Uterus (tissue), 2 donors: ENCODE measurements around the gene BTBD17.

Experiments used
- POLR2A ChIP-seq, 2 donors: fragments of 450-650 bp; IDR thresholded peaks; one replicate each; pipeline ENCODE4 v1.6.1; 2016; ENCODE audit warnings: antibody characterized with exemption in 2 of 2, mild to moderate bottlenecking in 1 of 2, moderate library complexity in 1 of 2
- TF ChIP-seq, protein P1 (sequence below), 4 experiments: fragments of 200-600 bp in 2 of 4; fragments of 450-650 bp in 2 of 4; sonication (generic) in 2 of 4; IDR thresholded peaks; one replicate each; pipeline ENCODE4 v1.5.1; 2016 to 2019; ENCODE audit warnings: antibody characterized with exemption in 4 of 4, mild to moderate bottlenecking in 2 of 4, moderate library complexity in 1 of 4

DNA sequence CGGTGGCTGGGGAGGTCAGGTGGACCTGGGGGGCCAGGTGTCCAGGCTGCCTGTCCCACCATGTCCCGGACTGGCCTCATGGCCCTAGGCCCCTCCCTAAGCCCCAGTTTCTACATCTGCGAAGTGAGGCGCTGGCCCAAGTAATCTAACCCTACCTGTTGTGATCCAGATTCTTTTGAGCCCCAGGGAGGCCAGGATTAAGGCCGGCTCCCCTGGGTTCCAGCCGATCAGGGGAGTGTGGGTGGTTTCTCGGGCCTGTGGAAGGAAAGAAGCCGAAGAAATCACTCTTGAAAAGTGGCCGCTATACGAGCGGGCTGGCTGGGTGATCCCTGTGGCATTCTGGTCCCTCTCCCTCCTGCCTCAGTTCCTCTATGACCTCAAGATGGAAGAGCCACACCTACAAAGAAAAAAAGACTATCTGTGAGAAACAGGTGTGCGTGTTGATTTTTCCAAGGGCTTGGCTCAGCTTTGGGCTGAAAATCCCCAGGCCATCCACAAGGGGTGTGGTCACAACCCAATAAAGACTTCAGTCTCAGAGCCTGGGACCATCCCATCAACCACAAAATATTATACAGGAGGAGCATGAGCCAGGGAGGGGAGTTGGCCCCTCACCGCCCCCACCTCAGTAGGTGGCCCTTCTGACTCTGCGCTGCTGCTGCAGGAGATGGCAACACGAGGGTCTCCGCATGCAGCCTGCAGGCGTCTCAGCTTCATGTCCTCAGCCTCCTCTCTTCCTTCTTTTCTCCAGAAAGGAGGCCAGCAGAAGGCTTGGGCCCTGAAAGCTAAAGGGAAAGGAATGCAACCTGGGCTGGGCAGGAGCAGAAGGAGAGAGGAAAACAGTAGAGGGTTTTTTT is 25.9 kb upstream of the BTBD17 start:
- TF ChIP-seq, protein P1, sequence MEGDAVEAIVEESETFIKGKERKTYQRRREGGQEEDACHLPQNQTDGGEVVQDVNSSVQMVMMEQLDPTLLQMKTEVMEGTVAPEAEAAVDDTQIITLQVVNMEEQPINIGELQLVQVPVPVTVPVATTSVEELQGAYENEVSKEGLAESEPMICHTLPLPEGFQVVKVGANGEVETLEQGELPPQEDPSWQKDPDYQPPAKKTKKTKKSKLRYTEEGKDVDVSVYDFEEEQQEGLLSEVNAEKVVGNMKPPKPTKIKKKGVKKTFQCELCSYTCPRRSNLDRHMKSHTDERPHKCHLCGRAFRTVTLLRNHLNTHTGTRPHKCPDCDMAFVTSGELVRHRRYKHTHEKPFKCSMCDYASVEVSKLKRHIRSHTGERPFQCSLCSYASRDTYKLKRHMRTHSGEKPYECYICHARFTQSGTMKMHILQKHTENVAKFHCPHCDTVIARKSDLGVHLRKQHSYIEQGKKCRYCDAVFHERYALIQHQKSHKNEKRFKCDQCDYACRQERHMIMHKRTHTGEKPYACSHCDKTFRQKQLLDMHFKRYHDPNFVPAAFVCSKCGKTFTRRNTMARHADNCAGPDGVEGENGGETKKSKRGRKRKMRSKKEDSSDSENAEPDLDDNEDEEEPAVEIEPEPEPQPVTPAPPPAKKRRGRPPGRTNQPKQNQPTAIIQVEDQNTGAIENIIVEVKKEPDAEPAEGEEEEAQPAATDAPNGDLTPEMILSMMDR (IDR thresholded peaks at IDR 0.05): no peak
- no peak for TF ChIP-seq POLR2A (IDR thresholded peaks at IDR 0.05)
